Astrocyte of the spinal cord (primary cell): ENCODE measurements around the gene MX1.

ENCODE experiments used
- DNase-seq: peaks from one replicate; pipeline ENCODE4 v3.0.0; 2011; ENCODE audit warnings: low read depth, low spot score
- H3K4me3 ChIP-seq: 2 replicates; pipeline ENCODE4 v1.5.1; 2011; ENCODE audit warnings: low read depth, mild to moderate bottlenecking, low read length, moderate library complexity
- CTCF ChIP-seq: IDR thresholded peaks from 2 replicates; pipeline ENCODE4 v1.5.1; 2012; ENCODE audit warnings: low read depth, mild to moderate bottlenecking, low read length, inconsistent platforms
- in situ Hi-C: cut with HindIII; loops from 2 replicates; pipeline ENCODE4 v1.10.0; 2017; ENCODE audit warnings: low sequenced_read_pairs

Gene MX1

GRCh38 chr21:41453761-41454160 lies 27.7 kb downstream of the MX1 start:
- in situ Hi-C loops: no loop called here
- TF ChIP-seq CTCF: no peak
- no peak overlapping the region for H3K4me3 ChIP-seq
- no peak for DNase-seq

GRCh38 chr21:41458121-41458520 lies 32.1 kb downstream of the MX1 start:
- in situ Hi-C loops: no loop called here
- DNase-seq: no peak
- TF ChIP-seq CTCF: no peak
- no peak overlapping the region for H3K4me3 ChIP-seq

GRCh38 chr21:41458559-41458958 lies 32.5 kb downstream of the MX1 start:
- in situ Hi-C loops: no loop called here
- no peak for TF ChIP-seq CTCF
- no peak for DNase-seq
- no peak overlapping the region for H3K4me3 ChIP-seq

- DNase-seq: no peak
- no peak overlapping the region for H3K4me3 ChIP-seq
- TF ChIP-seq CTCF: no peak
- in situ Hi-C loops: no loop called here
Measured at GRCh38 chr21:41459884-41460534, 34.0 kb downstream of the MX1 start.

GRCh38 chr21:41460578-41461527 lies 34.8 kb downstream of the MX1 start:
- no peak overlapping the region for H3K4me3 ChIP-seq
- TF ChIP-seq CTCF: peak; percentile 90
- in situ Hi-C loops: no loop called here
- peak; percentile 67 for DNase-seq

GRCh38 chr21:41465176-41465781 lies 39.2 kb downstream of the MX1 start:
- TF ChIP-seq CTCF: no peak
- in situ Hi-C loops: no loop called here
- H3K4me3 ChIP-seq: no peak overlapping the region
- DNase-seq: no peak
